Skin epidermis (tissue), 12 donors: ENCODE data around the gene TTBK1.

Experiments used
- H3K27ac ChIP-seq, 21 experiments: fragments of 200-600 bp; sonication (generic) in 11 of 21; one replicate each; pipeline ENCODE4 v1.5.0; 2020; ENCODE audit warnings: mild to moderate bottlenecking in 3 of 21, inconsistent platforms in 2 of 21, moderate library complexity in 2 of 21
- H3K4me3 ChIP-seq, 7 experiments: fragments of 200-600 bp; sonication (generic) in 2 of 7; one replicate each; pipeline ENCODE4 v1.5.0; 2020; ENCODE audit warnings: inconsistent platforms in 2 of 7, mild to moderate bottlenecking in 2 of 7, moderate library complexity in 1 of 7

Gene TTBK1

DNA sequence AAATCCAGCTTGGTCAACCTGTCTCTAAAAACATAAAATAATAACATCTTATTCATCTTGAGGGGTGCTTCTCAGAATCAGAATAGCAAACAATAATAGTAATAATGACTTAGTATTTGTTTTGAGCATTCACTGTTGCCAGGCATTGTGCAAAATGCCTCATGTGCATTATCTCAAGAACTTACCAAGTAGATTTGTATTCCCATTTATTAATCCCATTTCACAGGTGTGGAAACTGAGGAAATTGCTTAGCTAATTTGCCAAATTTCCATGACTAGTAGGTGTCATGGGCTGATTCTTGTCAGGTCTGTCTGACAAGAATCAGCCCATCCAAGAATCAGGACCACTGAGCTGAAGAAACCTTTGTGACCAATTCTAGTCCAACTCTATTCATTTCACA lies 5.5 kb downstream of the TTBK1 start:
- no peak overlapping the region for H3K4me3 ChIP-seq
- no peak overlapping the region for H3K27ac ChIP-seq

- Histone ChIP-seq H3K4me3 (no peak overlapping the region), H3K27ac (no peak overlapping the region)
These were observed 7.7 kb downstream of the TTBK1 start for GRCh38 chr6:43250992-43251373.

DNA sequence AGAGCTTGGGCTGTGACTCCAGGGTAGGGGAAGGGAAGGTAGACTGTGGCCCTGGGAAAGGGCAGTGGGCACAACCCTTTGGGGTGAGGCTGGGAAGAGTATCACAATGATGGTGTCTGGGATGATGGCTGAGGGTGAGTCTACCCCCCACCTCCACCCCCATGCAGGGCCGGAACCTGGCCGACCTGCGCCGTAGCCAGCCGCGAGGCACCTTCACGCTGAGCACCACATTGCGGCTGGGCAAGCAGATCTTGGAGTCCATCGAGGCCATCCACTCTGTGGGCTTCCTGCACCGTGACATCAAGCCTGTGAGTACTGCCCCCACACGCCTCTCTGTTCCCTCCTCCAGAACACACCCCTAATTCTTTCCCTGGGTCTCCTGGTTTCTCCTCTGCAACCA lies 10.1 kb downstream of the TTBK1 start:
- no peak overlapping the region for H3K4me3 ChIP-seq
- no peak overlapping the region for H3K27ac ChIP-seq

DNA sequence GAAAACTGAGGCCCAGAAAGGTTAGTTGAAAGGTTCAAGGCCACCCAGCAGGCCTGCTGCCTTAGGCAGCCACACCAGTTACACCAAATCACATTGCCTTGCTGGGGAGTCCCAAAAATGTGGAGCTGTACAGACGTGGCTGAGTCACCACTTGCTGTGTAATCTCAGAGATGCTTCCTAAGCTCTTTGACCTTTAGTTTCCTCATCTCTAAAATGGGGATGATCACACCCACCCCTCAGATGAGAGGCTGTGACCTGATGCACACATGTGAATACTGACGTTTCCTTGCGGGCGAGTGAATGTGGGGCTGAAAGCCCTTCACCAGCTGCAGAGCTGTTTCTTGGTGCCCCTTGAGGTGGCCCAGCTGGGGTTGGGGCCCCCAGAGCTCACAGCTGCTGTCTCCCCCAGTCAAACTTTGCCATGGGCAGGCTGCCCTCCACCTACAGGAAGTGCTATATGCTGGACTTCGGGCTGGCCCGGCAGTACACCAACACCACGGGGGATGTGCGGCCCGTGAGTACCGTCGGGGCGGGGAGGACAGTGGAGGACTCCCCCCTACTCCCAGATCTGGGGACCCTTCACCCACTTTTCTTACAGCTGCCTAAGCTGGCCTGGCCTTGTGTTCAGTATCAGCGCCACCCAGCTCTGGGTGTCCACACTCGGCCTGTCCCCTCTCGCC lies 11.0 kb downstream of the TTBK1 start:
- H3K4me3 ChIP-seq: no peak overlapping the region
- no peak overlapping the region for H3K27ac ChIP-seq

GRCh38 chr6:43254846-43255245 lies 11.6 kb downstream of the TTBK1 start:
- Histone ChIP-seq H3K27ac (no peak overlapping the region), H3K4me3 (no peak overlapping the region)

DNA sequence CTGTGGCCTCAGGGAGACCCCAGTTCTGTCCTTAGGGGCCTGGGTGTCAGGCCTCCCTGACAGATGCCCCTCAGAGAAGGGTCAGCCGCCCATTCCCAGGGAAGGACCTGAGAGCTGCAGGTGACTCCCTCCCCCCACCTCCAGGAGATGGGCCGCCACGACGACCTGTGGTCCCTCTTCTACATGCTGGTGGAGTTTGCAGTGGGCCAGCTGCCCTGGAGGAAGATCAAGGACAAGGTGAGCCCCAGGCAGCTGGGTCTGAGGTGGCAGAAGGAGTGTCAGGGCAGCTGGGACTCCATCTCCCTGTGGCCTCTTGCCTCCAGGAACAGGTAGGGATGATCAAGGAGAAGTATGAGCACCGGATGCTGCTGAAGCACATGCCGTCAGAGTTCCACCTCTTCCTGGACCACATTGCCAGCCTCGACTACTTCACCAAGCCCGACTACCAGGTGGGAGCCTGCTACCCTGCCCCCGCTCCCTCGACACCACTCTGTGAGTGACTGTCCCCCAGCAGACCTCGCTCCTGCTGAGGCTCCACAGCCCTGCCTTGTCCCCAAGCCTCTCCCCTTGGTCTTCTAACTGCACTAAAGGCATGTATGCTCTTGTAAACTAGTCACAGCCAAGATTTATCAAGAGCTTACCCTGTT lies 12.2 kb downstream of the TTBK1 start:
- Histone ChIP-seq H3K4me3 (no peak overlapping the region), H3K27ac (no peak overlapping the region)

GRCh38 chr6:43256670-43257366 lies 13.5 kb downstream of the TTBK1 start:
- Histone ChIP-seq H3K27ac (no peak overlapping the region), H3K4me3 (no peak overlapping the region)

- Histone ChIP-seq H3K4me3 (no peak overlapping the region), H3K27ac (no peak overlapping the region)
These were observed 14.3 kb downstream of the TTBK1 start for GRCh38 chr6:43257367-43258145.

DNA sequence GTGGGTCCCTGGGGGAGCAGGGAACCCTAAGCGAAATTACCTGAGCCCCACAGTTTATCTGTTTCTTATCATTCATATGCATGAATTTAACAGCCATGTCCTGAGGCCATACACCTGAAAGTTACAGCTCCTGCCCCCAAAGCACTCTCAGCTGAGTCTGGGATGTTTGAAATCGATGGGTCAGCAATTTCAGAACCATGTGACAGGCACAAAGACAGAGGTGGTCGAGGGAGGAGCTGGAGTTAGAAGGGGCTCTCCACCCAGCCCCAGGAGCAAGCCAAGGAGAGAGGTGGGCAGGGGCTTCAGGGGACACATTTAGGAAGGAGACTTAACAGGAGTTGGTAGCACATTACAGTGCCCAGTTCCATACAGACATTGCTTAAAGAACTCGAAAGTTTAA lies 14.9 kb downstream of the TTBK1 start:
- Histone ChIP-seq H3K4me3 (no peak overlapping the region), H3K27ac (no peak overlapping the region)

- Histone ChIP-seq H3K27ac (no peak overlapping the region), H3K4me3 (no peak overlapping the region)
These were observed 15.8 kb downstream of the TTBK1 start for GRCh38 chr6:43258807-43259686.

DNA sequence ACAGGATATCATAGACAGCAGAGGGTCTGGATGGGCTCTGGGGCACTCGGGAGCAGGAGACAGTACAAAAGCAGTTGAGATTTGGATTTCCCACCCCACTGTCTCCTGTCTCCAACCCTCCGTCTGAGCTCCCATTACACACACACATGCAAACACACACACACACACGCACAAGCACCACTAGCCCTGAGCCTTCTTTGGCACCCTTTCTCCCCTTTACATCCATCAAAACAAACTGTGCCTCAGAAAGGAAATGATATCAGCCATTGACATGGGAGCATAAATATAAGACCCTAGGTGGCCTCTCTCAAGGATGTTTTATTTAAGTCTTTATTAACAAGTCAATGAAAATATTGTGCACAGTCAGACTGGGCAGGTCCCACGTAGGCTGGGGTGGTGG lies 17.5 kb downstream of the TTBK1 start:
- H3K4me3 ChIP-seq: no peak overlapping the region
- no peak overlapping the region for H3K27ac ChIP-seq

DNA sequence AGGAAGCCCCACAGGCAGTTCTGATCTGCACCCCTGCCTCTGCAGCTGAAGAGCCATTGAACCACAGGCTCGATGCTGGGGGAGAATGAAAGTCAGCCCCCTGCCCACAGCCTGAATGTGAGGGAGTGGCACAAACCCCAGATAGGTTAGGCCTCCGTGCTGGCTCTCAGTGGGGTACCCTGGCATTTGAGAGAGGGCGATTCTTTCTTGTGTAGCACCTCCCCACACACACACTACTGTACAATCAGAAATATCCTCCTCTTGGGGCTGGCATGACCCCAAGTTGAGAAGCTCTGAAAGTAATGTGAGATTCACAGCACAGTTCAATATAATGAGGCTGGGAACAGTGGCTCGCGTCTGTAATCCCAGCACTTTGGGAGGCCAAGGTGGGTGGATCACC lies 17.9 kb downstream of the TTBK1 start:
- Histone ChIP-seq H3K27ac (no peak overlapping the region), H3K4me3 (no peak overlapping the region)

- no peak overlapping the region for H3K27ac ChIP-seq
These were observed 18.9 kb downstream of the TTBK1 start for GRCh38 chr6:43262000-43262779.

DNA sequence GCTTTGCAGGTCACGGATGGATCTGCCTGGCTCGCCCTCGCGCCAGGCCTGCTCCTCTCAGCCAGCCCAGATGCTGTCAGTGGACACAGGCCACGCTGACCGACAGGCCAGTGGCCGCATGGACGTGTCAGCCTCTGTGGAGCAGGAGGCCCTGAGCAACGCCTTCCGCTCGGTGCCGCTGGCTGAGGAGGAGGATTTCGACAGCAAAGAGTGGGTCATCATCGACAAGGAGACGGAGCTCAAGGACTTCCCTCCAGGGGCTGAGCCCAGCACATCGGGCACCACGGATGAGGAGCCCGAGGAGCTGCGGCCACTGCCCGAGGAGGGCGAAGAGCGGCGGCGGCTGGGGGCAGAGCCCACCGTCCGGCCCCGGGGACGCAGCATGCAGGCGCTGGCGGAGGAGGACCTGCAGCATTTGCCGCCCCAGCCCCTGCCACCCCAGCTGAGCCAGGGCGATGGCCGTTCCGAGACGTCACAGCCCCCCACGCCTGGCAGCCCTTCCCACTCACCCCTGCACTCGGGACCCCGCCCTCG lies 19.6 kb downstream of the TTBK1 start:
- H3K4me3 ChIP-seq: no peak overlapping the region
- no peak overlapping the region for H3K27ac ChIP-seq

More at GRCh38 chr6:43262000-43262779, 18.9 kb downstream of the TTBK1 start:
- no peak overlapping the region for H3K4me3 ChIP-seq

GRCh38 chr6:43263314-43264178 lies 20.3 kb downstream of the TTBK1 start:
- Histone ChIP-seq H3K27ac (no peak overlapping the region), H3K4me3 (no peak overlapping the region)

GRCh38 chr6:43264599-43265145 lies 21.4 kb downstream of the TTBK1 start:
- no peak overlapping the region for H3K27ac ChIP-seq

GRCh38 chr6:43265564-43265963 lies 22.3 kb downstream of the TTBK1 start:
- no peak overlapping the region for H3K27ac ChIP-seq
- H3K4me3 ChIP-seq: no peak overlapping the region

More at GRCh38 chr6:43264599-43265145, 21.4 kb downstream of the TTBK1 start:
- no peak overlapping the region for H3K4me3 ChIP-seq
